Thoracic aorta (tissue), 2 donors: ENCODE results near the gene MCUR1. TPM values are rescaled to one million over a fixed set of nuclear protein-coding genes. Genes with fewer than 3 reads are reported as not detected.

Source experiments
- ATAC-seq: fragments of 150-250 bp; one replicate; pipeline ENCODE4 v1.8.0; 2017; ENCODE audit warnings: low read depth; ENCODE audit not compliant: insufficient number of reproducible peaks, low FRiP score
- DNase-seq: peaks from one replicate; pipeline ENCODE4 v3.0.0-alpha.2; 2020; ENCODE audit warnings: low spot score
- H3K27ac ChIP-seq, 2 donors: fragments of 200-600 bp; sonication (generic); 1 replicate in 1 of 2; 2 replicates in 1 of 2; pipeline ENCODE4 v1.5.1; 2016; ENCODE audit warnings: mild to moderate bottlenecking in 2 of 2, moderate library complexity in 2 of 2
- H3K27me3 ChIP-seq: fragments of 200-600 bp; sonication (generic); replicated peaks from 2 replicates; pipeline ENCODE4 v1.6.0; 2016; ENCODE audit warnings: mild to moderate bottlenecking; ENCODE audit not compliant: insufficient read depth
- H3K36me3 ChIP-seq: fragments of 200-600 bp; sonication (generic); one replicate; pipeline ENCODE4 v1.5.1; 2016
- H3K4me1 ChIP-seq, 2 donors: fragments of 200-600 bp; sonication (generic); 1 replicate in 1 of 2; 2 replicates in 1 of 2; pipeline versions ENCODE4 v1.5.1 to v1.6.0; 2016; ENCODE audit warnings: low read depth in 2 of 2, mild to moderate bottlenecking in 1 of 2; ENCODE audit not compliant: control insufficient read depth in 1 of 2
- H3K4me3 ChIP-seq: fragments of 200-600 bp; sonication (generic); 2 replicates; pipeline ENCODE4 v1.5.1; 2016; ENCODE audit warnings: mild to moderate bottlenecking
- H3K9me3 ChIP-seq: fragments of 200-600 bp; sonication (generic); 2 replicates; pipeline ENCODE4 v1.5.1; 2016
- CTCF ChIP-seq: fragments of 200-600 bp; sonication (generic); IDR thresholded peaks from one replicate; pipeline ENCODE4 v1.5.1; 2019; ENCODE audit warnings: antibody characterized with exemption
- total RNA-seq, 2 donors: library from RNA; depleted of rRNA; stranded (reverse); fragments of >200 nt; gene quantifications; one replicate each; pipeline versions ENCODE4 v1.1.0 to v1.2.3, GENCODE V29; 2016

The MCUR1 gene
- total RNA-seq, 2 donors from 2014 or later = 9.5 to 12.2 TPM

GRCh38 chr6:13813026-13813425, 1.3 kb downstream of the MCUR1 start:
- DNase-seq (no peak), ATAC-seq (no peak)
- Histone ChIP-seq H3K27ac (peak overlapping the region in 1 of 2 donors; percentile 75), H3K9me3 (no peaks in the 10 kb centered on the region), H3K4me3 (peak overlapping the region; percentile 78), H3K27me3 (no peaks in the 10 kb centered on the region), H3K4me1 (peaks cover 7 to 33% of the 10 kb centered on the region in 2 donors), H3K36me3 (no peaks in the 10 kb centered on the region)
- TF ChIP-seq CTCF = no peak

GRCh38 chr6:13812359-13812642, 2.1 kb downstream of the MCUR1 start:
- H3K27me3 ChIP-seq = no peaks in the 10 kb centered on the region
- H3K9me3 ChIP-seq = no peaks in the 10 kb centered on the region
- H3K27ac ChIP-seq = no peak overlapping the region
- H3K36me3 ChIP-seq = no peaks in the 10 kb centered on the region
- TF ChIP-seq CTCF = no peak
- H3K4me3 ChIP-seq = no peak overlapping the region
- ATAC-seq = no peak
- peaks cover 7 to 33% of the 10 kb centered on the region in 2 donors for H3K4me1 ChIP-seq
- no peak for DNase-seq

DNA sequence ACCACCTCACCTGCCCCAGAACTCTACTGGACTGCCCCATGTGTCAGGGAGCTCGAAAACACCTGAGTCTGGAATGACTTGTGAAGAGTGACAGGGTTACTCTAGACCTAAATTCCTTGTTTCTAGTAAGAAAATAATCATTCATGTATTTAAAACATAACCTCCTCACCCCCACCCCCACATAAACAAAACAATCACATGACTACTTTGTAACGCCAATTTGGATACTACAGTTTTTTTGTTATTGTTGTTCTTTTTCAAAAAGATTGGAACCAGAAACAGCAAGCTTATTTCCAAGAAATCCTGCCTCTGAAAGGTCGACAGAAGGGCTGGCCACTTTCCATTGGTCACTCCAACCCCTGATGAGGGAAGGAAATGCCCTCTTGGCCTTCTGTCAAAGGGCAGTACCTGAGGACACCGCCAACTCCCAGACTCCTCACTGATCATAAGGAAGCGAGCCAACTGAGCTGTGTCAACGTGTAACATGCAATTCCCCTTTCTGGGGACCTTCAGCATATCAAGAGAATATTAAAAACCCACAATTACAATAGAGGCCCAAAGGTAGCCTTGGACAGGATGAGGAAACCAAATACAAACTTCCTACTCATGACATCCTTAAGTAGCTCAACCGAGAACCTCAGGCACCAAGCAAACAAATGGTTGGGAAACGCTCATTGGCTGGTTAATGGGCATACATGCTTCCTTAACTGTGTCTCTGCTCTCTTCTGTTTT, 2.6 kb downstream of the MCUR1 start:
- H3K9me3 ChIP-seq = no peaks in the 10 kb centered on the region
- H3K27me3 ChIP-seq = no peaks in the 10 kb centered on the region
- no peak for TF ChIP-seq CTCF
- H3K4me3 ChIP-seq = no peak overlapping the region
- ATAC-seq = no peak
- H3K36me3 ChIP-seq = no peaks in the 10 kb centered on the region
- H3K27ac ChIP-seq = peak overlapping the region in 1 of 2 donors; percentile 12
- no peak for DNase-seq
- peaks cover 7 to 33% of the 10 kb centered on the region in 2 donors for H3K4me1 ChIP-seq

GRCh38 chr6:13810688-13811446, 3.5 kb downstream of the MCUR1 start:
- no peaks in the 10 kb centered on the region for H3K9me3 ChIP-seq
- H3K27ac ChIP-seq = peak overlapping the region in 1 of 2 donors; percentile 12
- peaks cover under 1% of the 10 kb centered on the region for H3K36me3 ChIP-seq
- peaks cover 7 to 33% of the 10 kb centered on the region in 2 donors for H3K4me1 ChIP-seq
- no peak for TF ChIP-seq CTCF
- H3K27me3 ChIP-seq = no peaks in the 10 kb centered on the region
- DNase-seq (no peak), ATAC-seq (no peak)
- H3K4me3 ChIP-seq = no peak overlapping the region

GRCh38 chr6:13808801-13809200, 5.6 kb downstream of the MCUR1 start:
- Histone ChIP-seq H3K4me1 (peaks cover 4 to 28% of the 10 kb centered on the region in 2 donors), H3K27ac (no peak overlapping the region), H3K9me3 (no peaks in the 10 kb centered on the region), H3K27me3 (no peaks in the 10 kb centered on the region), H3K36me3 (peaks cover 7% of the 10 kb centered on the region), H3K4me3 (no peak overlapping the region)
- DNase-seq (no peak), ATAC-seq (no peak)
- TF ChIP-seq CTCF = no peak
